Activated T-cell treated with anti-CD3 and anti-CD28 coated beads for 24 hours (primary cell): ENCODE measurements around the gene EPS15.

Experiments used
- DNase-seq: peaks from one replicate; pipeline ENCODE4 v3.0.0-alpha.2; 2020; ENCODE audit warnings: low read depth

EPS15 gene

DNA sequence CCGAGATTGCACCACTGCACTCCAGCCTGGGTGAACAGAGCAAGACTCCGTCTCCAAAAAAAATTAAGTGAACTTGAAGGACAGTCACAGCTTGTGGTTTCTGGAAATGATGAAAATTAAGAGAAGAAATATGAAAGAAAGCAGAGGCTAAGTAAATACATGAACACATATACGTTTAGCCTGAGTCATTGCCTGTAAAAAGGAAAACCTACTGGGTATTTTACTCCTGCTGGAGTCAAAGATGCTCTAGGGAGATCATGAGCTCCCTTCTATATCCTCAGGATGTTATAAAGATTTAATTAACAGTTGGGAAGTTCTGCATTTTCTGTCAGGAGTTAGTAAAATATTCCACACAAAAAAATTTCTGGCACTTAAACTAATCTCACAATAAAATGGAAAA is 145.2 kb downstream of the EPS15 start:
- no peak for DNase-seq

DNA sequence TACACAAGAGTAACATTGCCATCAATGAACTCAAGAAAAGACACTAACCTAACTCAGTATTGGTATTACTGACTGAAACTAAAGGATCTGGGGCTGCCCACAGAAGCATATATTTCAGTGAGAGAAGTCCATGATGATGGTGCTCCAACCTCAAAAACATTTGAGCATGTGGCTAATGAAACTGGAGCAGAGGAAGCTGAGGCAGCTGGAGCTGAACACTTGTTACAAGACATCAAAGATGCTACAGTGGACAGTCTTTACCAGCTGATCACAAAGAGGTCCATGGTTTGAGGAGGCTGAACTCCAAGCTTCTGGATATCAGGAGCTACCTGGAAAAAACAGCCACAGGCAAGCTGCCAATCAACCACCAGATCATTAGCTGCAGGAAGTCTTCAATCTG is 146.5 kb downstream of the EPS15 start:
- DNase-seq: no peak

GRCh38 chr1:51369171-51369570 is 149.9 kb downstream of the EPS15 start:
- DNase-seq: no peak

GRCh38 chr1:51365774-51366173 is 153.3 kb downstream of the EPS15 start:
- no peak for DNase-seq

DNA sequence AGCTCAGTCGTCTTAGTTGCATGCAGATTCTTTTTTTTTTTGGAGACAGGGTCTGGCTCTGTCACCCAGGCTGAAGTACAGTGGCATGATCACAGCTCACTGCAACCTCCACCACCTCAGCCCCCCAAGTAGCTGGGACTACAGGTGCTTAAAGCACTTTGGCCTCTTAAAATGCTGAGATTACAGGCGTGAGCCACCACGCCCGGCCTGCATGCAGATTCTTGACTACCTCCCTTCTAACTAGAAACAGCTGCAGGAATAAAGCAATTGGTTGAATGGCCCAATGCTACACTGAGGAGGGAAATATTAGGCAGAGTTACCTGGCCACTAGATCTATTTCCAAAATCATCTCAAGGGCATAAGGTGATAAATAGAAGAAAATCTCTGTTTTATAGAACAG is 159.2 kb downstream of the EPS15 start:
- no peak for DNase-seq

GRCh38 chr1:51355382-51355781 is 163.7 kb downstream of the EPS15 start:
- DNase-seq: no peak

- DNase-seq: no peak
These were observed 164.7 kb downstream of the EPS15 start for GRCh38 chr1:51354416-51354815.

DNA sequence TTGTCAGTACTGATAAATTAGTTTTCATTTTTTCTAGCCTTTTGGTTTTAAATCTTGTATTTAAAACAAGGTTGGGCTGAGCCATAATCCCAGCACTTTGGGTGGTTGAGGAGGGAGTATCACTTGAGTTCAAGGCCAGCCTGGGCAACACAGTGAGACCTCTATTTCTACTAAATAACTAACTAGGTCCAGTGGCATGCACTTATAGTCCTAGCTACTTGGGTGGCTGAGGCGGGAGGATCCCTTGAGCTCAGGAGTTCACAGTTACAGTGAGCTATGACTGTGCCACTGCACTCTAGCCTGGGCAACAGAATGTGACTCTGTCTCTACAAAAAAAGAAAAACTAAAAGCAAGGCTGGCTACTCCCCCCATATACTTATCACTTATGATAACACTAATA is 167.2 kb downstream of the EPS15 start:
- DNase-seq: no peak

DNA sequence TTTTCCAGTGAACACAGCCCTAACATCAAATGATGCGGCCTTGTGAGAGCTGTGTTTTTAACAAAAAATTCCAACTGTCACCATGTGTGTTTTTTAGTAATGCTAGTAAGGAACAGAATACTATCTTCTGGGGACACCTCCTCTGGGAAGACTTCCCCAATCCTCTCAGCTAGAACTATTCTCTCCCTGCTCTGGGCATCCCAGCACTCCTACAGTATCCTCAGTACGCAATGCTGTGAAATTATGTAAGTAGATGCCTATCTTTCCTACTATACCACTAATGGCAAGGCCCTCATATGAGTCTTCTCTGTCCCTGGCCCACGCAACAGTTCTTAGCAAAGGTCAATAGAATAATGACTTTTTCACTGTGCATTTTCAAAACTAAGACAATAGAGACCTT is 169.2 kb downstream of the EPS15 start:
- no peak for DNase-seq

- no peak for DNase-seq
These were observed 170.9 kb downstream of the EPS15 start for GRCh38 chr1:51348147-51348527.

DNA sequence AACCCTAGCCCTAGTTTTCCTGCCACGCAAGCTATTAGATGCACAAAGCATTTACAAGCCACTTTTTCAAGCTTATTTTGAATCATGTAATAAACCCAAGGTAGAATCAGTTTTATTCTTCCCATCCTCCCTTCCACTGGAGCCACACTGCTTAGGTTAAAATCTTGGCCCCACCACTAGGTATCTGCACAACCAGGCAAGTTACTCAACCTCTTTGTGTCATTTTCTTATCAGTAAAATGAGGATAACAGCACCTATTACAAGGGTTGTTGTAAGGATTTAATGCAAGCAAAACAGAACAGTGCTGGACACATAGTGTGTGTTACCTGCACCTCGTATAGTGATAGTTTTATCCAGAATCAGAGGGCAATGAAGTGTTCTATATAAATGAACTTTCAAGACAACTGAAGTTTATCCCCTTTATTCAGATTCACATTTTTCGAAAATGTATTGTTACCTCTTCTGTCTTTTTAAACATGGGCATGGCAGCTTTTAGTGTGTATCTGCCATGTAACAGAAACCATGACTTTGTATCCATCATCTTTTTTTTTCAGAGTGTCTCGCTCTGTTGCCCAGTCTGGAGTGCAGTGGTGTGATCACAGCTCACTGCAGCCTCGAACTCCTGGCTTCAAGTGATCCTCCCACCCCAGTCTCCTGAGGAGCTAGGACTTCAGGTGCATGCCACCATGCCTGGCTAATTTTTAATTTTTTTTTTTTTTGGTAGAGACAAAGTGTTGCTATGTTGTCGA is 171.5 kb downstream of the EPS15 start:
- DNase-seq: no peak

DNA sequence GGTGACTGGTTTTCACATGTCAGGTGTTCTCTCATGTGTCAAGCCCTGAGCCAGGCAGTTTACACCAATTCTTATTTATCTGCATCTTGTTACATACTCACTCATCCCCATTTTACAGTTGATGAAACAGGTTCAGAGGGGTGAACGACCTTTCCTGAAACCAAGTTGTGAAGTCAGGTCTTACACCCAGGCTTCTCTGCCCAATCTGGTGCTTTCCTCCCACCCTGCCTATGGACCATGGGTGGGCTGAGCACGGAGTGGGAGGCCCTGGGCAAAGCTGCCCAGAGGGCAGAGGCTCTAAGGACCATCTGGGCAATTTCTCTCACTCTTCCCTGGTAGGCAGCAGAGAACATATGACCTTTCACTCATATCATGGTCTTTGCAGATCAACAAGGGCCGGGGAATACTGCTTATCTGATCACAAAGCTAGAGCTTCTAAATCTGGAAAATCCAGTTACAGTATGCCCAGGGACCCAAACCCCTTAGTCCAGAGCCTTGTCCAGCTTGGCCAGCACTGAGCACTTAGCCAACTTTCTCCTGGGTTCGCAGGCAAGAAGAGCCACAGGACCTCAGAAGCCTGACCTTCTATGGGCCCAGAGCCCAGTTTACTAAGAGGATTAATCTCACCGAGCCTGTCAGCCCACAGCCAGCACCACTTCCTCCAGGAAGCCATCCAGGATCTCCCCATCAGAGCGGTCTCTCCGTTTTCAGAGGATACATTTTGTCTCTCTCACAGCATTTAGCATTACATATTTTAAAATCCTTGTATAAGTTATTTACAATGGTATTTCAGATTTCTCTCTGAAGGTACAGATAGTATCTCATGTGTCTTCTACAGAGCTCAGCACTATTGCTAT is 172.8 kb downstream of the EPS15 start:
- DNase-seq: no peak

DNA sequence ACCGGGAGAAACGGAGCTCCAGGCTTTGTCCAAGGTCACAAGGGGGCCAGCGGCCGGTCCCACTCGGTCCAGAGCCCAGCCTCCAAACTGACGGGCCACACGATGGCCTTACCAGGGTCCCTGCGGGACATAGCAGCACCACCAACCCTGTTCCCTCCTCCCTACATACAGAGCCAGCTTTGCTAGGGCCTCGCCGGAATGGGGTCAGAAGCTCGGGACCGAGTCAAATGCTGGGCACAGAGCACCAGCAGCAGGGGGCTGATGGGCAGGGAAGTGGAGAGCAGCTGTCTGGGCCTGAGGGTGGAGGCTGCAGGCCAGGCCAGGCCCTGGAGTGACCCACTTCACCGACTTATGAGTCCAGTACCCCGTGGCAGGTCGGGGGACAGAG is 173.8 kb downstream of the EPS15 start:
- DNase-seq: no peak

- DNase-seq: no peak
These were observed 174.3 kb downstream of the EPS15 start for GRCh38 chr1:51344602-51345299.

DNA sequence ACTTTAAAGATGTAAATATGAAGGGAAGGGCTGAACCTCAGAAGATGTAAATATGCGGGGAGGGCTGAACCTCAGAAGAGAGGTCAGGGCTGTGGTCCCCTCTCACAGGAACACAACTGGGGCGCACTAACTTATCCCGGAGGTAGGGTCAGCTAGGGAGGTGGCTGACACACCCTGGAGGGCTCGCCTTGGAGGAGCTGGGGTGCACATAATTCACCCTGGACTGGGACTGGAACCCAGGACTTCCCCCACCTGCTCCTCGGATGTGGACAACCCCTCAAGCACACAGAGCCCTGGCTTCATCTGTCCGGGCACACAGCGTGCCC is 174.8 kb downstream of the EPS15 start:
- DNase-seq: no peak

GRCh38 chr1:51343624-51344023 is 175.4 kb downstream of the EPS15 start:
- no peak for DNase-seq

GRCh38 chr1:51342591-51343206 is 176.4 kb downstream of the EPS15 start:
- DNase-seq: no peak

DNA sequence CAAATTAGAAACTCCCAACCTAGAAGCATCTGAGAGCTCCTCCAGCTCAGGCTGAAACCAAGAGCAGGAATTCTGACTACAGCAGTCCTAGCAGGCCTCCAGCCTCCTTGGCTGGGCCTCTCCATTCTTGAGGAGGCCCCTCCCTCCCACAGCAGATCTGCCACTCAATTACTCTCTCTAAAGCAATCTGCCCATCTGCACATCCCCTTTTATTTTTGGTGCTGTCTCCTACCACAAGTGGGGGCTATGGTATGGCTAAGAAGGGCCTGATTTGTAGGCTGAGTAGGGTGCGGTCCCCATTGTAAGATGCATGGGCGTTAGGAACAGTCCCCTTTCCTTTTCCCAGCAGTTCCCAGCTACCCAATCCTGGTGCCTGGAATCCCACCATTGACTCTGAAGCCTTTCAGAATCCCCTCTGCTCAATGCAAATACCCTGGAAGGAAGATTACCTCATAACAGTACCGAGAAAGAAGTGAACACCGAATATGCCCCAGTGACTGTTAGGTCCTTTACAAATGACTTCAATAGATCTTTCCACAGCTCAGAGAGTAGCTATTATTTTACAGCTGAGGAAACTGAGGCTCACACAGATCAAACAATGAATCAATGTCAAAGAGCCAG is 177.1 kb downstream of the EPS15 start:
- no peak for DNase-seq

GRCh38 chr1:51340380-51340779 is 178.7 kb downstream of the EPS15 start:
- no peak for DNase-seq

GRCh38 chr1:51336711-51337110 is 182.4 kb downstream of the EPS15 start:
- DNase-seq: no peak

DNA sequence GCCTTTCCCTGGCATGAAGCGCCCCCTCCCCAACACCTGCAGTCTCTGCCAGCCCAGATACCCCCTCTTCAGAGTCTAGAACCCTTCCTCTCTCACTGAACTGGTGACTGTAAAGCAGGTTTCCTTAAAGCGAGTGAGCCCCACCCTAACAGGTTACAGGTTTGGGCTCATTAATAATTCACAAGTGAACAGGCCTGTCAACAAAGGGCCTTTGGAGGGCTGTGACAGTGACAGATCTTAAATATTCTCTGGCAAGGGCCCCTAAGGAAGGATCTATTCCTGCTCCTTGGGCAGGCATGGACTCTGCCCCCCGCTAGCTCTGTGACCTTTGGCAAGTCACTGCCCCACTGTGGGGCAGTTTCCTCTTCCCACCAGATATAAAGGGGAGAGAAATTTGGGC is 183.1 kb downstream of the EPS15 start:
- no peak for DNase-seq
